ENCODE data around the gene RAI1.

DNA sequence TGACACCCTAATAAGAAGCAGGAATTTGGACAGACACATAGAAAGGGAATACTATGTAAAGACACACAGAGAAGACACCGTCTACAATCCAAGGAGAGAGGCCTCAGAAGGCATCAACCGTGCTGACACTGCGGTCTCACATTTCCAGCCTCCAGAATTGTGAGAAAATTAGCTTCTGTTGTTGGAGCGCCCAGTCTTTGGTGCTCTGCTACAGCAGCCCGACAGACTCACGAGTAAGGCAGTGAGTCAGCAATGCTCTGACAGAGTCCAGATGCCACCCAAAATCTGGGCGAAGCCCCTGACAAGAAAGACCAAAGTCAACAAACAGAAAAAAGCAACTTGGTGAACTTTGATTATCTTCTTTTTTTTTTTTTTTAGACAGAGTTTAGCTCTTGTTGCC lies 32.5 kb upstream of the RAI1 start:
- TF ChIP-seq POLR2A (IDR thresholded peaks at IDR 0.05) (no peak), CTCF (IDR thresholded peaks at IDR 0.05) (no peak)

Data from adrenal gland (tissue), 5 donors.